Activated naive CD8-positive, alpha-beta T cell (primary cell): Measurements from ENCODE around the gene OTOR.

Experiments used
- H3K27ac Mint-ChIP-seq: one replicate; pipeline ENCODE4 v1.8.0; 2021; ENCODE audit warnings: mixed read lengths
- H3K27me3 Mint-ChIP-seq: one replicate; pipeline ENCODE4 v1.8.0; 2021; ENCODE audit warnings: mixed read lengths
- H3K36me3 Mint-ChIP-seq: one replicate; pipeline ENCODE4 v1.8.0; 2021; ENCODE audit warnings: mixed read lengths
- H3K4me1 Mint-ChIP-seq: one replicate; pipeline ENCODE4 v1.8.0; 2021; ENCODE audit warnings: low read depth, mixed read lengths
- H3K4me3 Mint-ChIP-seq: one replicate; pipeline ENCODE4 v1.8.0; 2021; ENCODE audit warnings: mild to moderate bottlenecking, mixed read lengths
- H3K9me3 Mint-ChIP-seq: one replicate; pipeline ENCODE4 v1.8.0; 2021; ENCODE audit warnings: low read depth, mixed read lengths

Gene OTOR

DNA sequence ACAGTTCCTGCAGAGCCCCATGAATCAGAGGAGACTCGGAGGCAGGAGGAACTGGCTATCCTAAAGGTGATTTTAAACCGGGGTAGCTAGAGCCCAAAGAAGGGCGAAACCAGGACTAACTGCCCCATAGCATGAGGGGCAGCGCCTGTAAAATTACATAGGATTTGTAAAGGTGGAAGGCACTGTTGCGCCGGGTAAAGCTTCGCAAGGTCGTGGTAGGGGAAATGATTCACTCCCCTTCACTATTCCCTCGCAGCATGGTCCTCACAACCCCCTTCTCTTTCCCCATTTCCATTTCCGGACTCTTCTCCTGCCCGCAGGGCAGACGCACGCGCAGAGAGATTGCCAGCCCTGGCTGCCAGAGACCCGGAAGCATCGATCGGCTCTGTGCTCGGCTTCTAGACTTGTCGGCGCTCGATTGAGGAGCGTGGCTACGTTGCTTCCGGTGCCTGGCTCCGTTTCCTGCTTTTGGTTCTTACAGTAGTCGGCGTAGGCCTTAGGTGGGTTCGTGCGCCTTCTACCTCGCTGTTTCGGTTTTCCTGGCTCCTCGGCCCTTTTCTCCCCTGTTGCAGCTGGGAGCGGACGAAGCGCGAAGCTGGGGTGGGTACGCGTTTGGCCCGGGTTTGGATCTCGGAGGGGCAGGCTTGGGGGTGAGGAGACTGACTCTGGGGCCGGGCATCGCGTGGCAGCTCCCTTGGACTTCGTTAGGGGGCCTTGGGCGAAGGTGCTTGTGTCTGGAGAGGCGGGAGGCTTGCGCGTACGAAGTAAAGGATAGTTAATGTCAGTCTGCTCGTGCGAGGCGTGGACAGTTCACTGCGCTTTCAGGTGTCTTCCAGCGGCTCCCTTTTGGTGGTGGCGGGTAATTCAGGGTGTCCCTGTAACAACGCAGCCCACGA lies 18.3 kb upstream of the OTOR start, which contains the start of gene SNRPB2:
Gene SNRPB2, plus strand, starts transcription at position 462 of the 896 bp plus-strand sequence. CDS start 1,677 bp downstream, outside the sequence.
- Mint-ChIP-seq H3K27me3 (peaks cover 17% of the 10 kb centered on the region), H3K27ac (peak within 1 kb of the TSS; percentile 99), H3K9me3 (peaks cover 8% of the 10 kb centered on the region), H3K4me1 (peaks cover 47% of the 10 kb centered on the region), H3K4me3 (peak within 1 kb of the TSS; percentile 99), H3K36me3 (peaks cover 15% of the 10 kb centered on the region)

- Mint-ChIP-seq H3K27me3 (peaks cover 4% of the 10 kb centered on the region), H3K4me1 (peaks cover 61% of the 10 kb centered on the region), H3K4me3 (peak overlapping the region; percentile 48), H3K27ac (peak overlapping the region; percentile 70), H3K9me3 (peaks cover 8% of the 10 kb centered on the region), H3K36me3 (peaks cover 14% of the 10 kb centered on the region)
Observed at GRCh38 chr20:16732506-16733152, 15.5 kb upstream of the OTOR start.

DNA sequence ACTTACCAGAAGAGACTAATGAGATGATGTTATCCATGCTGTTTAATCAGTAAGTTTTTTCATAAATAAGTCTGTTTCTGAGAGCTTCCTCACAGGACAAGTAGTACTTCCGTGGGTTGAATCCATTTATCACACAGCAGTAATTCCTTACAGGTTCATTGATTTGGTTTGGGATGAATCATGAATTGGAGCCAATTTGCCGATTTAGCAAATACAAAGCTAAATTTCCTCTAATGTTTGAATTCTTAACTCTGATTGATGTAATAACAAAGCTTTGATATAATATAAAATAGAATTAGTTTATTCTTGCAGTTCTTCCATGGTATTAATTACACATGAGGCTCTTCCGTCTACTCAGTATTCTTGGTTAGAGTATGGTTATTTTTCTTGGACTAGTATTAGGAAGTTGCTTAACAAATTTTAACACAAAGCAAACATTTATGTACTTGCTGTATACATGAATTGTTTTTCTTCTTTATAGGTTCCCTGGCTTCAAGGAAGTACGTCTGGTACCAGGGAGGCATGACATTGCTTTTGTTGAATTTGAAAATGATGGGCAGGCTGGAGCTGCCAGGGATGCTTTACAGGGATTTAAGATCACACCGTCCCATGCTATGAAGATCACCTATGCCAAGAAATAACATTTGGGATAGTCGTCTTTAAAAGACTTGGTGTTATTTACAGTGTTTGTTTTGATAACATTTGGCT lies 7.6 kb upstream of the OTOR start:
- H3K4me3 Mint-ChIP-seq = no peak overlapping the region
- H3K27ac Mint-ChIP-seq = no peak overlapping the region
- no peaks in the 10 kb centered on the region for H3K27me3 Mint-ChIP-seq
- H3K9me3 Mint-ChIP-seq = no peaks in the 10 kb centered on the region
- H3K36me3 Mint-ChIP-seq = peaks cover 4% of the 10 kb centered on the region
- peaks cover 8% of the 10 kb centered on the region for H3K4me1 Mint-ChIP-seq

DNA sequence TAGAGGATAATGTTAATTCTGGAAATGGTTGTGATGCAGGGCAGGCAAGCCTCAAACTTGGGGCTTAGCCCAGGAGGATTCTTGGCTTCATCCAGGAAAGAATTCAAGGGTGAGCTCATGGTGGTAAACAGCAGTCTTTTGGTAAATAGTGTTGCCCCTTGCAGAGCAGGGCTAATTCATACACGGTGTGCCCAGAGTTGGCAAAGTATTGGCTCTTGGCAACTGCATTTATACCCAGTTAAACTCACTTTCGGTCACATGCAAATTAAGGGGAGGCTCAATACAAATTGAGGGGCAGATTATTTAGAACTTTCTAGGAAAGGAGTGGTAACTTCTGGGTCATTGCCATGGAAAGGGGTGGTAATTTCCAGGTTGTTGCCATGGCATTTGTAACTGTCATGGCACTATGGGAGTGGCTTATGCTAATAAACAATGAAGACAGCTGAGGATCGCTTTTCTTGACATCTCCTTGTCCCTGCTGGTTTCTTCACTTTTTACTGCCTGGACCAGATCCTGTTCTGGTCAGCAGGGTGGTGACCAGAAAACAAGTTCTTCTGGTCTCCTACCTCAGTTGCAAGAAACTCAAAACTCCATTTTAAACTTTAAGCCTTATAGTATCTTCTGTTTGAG lies 3.9 kb upstream of the OTOR start:
- Mint-ChIP-seq H3K9me3 (no peaks in the 10 kb centered on the region), H3K27ac (no peak overlapping the region), H3K4me3 (no peak overlapping the region), H3K27me3 (no peaks in the 10 kb centered on the region), H3K4me1 (peaks cover under 1% of the 10 kb centered on the region), H3K36me3 (peaks cover 4% of the 10 kb centered on the region)

GRCh38 chr20:16745204-16745603 lies 3.0 kb upstream of the OTOR start:
- Mint-ChIP-seq H3K4me1 (no peaks in the 10 kb centered on the region), H3K36me3 (peaks cover 4% of the 10 kb centered on the region), H3K27ac (no peak overlapping the region), H3K27me3 (no peaks in the 10 kb centered on the region), H3K4me3 (no peak overlapping the region), H3K9me3 (no peaks in the 10 kb centered on the region)

DNA sequence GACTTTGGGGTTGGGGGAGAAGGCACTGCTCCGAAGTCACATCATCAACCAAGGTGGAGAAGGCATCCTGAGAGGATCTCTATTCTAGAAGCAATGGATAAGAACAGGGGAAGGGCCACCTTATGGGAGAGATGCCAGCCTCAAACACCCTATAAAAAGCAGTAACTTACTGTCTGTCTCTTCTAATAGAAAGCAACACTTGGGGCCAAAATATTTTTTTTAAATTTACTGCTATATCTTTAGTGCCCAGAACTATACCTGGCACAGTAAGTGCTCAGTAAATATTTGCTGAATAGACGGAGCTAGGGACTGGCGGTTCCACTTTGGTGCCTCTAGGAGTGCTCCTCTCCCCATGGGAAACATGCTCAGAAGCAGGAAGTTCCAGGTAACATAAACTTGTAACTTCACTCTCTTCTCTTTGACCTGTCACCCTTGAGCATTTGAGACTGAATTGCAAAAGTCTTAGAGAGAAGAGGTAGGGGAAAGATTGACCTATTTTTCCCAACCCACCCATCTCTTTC lies 807 bp upstream of the OTOR start:
- H3K36me3 Mint-ChIP-seq = no peaks in the 10 kb centered on the region
- H3K27ac Mint-ChIP-seq = no peak overlapping the region
- no peak overlapping the region for H3K4me3 Mint-ChIP-seq
- H3K27me3 Mint-ChIP-seq = no peaks in the 10 kb centered on the region
- no peaks in the 10 kb centered on the region for H3K9me3 Mint-ChIP-seq
- H3K4me1 Mint-ChIP-seq = peaks cover 3% of the 10 kb centered on the region

DNA sequence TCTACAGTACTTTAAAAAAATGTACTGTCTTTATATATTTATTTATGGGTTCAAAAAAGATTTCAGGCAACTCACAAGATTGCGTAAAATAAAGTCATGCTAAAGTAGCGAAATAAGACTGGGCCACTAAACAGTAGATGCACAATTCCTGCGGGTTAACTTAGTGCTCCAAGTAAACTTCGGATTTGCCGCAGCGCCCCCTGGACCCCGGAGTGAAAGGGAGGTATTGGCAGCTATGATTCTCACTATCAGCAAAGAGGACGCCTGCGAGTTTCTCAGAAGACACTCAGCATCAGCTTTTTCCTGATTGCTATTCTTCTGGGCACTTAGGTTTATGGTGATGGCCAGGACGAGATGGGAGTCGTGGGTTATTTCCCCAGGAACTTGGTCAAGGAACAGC lies 1.4 kb downstream of the OTOR start:
- Mint-ChIP-seq H3K9me3 (no peaks in the 10 kb centered on the region), H3K27ac (no peak overlapping the region), H3K4me3 (no peak overlapping the region), H3K36me3 (no peaks in the 10 kb centered on the region), H3K27me3 (no peaks in the 10 kb centered on the region), H3K4me1 (peaks cover 3% of the 10 kb centered on the region)

- Mint-ChIP-seq H3K9me3 (no peaks in the 10 kb centered on the region), H3K4me3 (no peak overlapping the region), H3K36me3 (no peaks in the 10 kb centered on the region), H3K27ac (no peak overlapping the region), H3K27me3 (no peaks in the 10 kb centered on the region), H3K4me1 (peaks cover 3% of the 10 kb centered on the region)
Observed at GRCh38 chr20:16752082-16752481, 3.9 kb downstream of the OTOR start.

- H3K4me1 Mint-ChIP-seq = peaks cover 3% of the 10 kb centered on the region
- no peaks in the 10 kb centered on the region for H3K36me3 Mint-ChIP-seq
- H3K9me3 Mint-ChIP-seq = no peaks in the 10 kb centered on the region
- H3K4me3 Mint-ChIP-seq = no peak overlapping the region
- no peak overlapping the region for H3K27ac Mint-ChIP-seq
- no peaks in the 10 kb centered on the region for H3K27me3 Mint-ChIP-seq
Observed at GRCh38 chr20:16752901-16753300, 4.7 kb downstream of the OTOR start.

- Mint-ChIP-seq H3K9me3 (no peaks in the 10 kb centered on the region), H3K36me3 (no peaks in the 10 kb centered on the region), H3K27ac (no peak overlapping the region), H3K4me1 (no peaks in the 10 kb centered on the region), H3K27me3 (peaks cover 6% of the 10 kb centered on the region), H3K4me3 (no peak overlapping the region)
Observed at GRCh38 chr20:16758454-16759180, 10.5 kb downstream of the OTOR start.

- no peaks in the 10 kb centered on the region for H3K9me3 Mint-ChIP-seq
- peaks cover 6% of the 10 kb centered on the region for H3K27me3 Mint-ChIP-seq
- no peaks in the 10 kb centered on the region for H3K36me3 Mint-ChIP-seq
- H3K27ac Mint-ChIP-seq = no peak overlapping the region
- H3K4me3 Mint-ChIP-seq = no peak overlapping the region
- no peaks in the 10 kb centered on the region for H3K4me1 Mint-ChIP-seq
Observed at GRCh38 chr20:16759181-16759563, 11.0 kb downstream of the OTOR start.

- H3K9me3 Mint-ChIP-seq = no peaks in the 10 kb centered on the region
- H3K27ac Mint-ChIP-seq = no peak overlapping the region
- peaks cover 9% of the 10 kb centered on the region for H3K27me3 Mint-ChIP-seq
- H3K4me3 Mint-ChIP-seq = no peak overlapping the region
- no peaks in the 10 kb centered on the region for H3K36me3 Mint-ChIP-seq
- no peaks in the 10 kb centered on the region for H3K4me1 Mint-ChIP-seq
Observed at GRCh38 chr20:16760431-16761304, 12.5 kb downstream of the OTOR start.

DNA sequence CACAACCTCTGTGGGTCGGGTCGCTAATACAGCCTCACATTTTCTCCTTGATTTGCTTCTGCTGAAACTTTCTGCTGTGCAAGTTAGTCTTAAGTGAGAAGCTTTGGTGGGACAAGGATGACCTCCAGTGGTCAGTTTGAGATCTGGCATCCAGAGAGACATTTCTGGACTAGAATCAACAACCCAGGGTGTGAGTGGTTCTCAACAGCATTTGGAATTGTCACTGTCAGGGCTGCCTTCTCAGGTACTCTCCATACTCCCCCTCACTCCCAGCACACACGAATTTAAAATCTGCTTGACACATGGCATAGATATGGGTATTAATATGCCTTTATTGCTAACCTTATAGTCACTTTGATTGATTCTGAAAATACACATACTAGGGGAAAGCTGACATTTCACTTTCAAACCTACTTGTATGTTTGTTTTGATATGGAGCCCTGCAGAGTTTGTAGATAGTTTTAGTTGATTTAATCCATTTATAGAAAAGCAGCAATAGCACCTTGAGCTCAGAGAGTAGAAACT lies 13.2 kb downstream of the OTOR start:
- Mint-ChIP-seq H3K27me3 (peaks cover 11% of the 10 kb centered on the region), H3K9me3 (no peaks in the 10 kb centered on the region), H3K36me3 (no peaks in the 10 kb centered on the region), H3K27ac (no peak overlapping the region), H3K4me3 (no peak overlapping the region), H3K4me1 (no peaks in the 10 kb centered on the region)
